WI38 (cell line): ENCODE measurements around the gene NEU4.

Source experiments
- H3K4me3 ChIP-seq: 2 replicates; pipeline ENCODE4 v1.5.1; 2011; ENCODE audit warnings: low read depth, mild to moderate bottlenecking, control low read depth, low read length
- CTCF ChIP-seq: IDR thresholded peaks from 2 replicates; pipeline ENCODE4 v1.5.1; 2012; ENCODE audit warnings: low read depth, mild to moderate bottlenecking, control low read depth, low read length

NEU4 gene

GRCh38 chr2:241767464-241768250 lies 41.3 kb upstream of the NEU4 start:
- H3K4me3 ChIP-seq = no peak overlapping the region
- no peak for TF ChIP-seq CTCF

DNA sequence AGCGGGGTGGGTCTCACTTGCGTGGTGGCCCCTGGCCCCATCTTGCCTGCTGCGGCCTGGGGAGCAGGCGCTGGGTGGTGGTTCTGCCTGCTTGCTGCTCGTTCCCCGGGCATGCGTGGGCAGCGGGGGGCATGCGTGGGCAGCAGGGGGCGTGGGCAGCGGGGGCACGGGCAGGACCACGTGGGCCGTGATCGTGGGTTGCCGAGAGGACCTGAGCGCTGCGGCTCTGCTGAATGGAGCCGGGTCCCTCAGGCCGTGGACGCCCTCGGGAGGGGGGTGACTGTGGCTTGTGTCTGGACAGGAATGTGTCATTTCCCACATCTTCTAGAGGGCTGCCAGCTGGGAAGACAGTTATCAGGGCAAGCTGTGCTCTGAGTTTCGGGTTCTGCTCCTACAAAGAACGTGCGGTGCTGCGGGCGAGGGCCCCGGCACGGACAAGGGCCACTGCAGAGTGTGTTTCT lies 40.7 kb upstream of the NEU4 start:
- no peak for TF ChIP-seq CTCF
- H3K4me3 ChIP-seq = no peak overlapping the region

DNA sequence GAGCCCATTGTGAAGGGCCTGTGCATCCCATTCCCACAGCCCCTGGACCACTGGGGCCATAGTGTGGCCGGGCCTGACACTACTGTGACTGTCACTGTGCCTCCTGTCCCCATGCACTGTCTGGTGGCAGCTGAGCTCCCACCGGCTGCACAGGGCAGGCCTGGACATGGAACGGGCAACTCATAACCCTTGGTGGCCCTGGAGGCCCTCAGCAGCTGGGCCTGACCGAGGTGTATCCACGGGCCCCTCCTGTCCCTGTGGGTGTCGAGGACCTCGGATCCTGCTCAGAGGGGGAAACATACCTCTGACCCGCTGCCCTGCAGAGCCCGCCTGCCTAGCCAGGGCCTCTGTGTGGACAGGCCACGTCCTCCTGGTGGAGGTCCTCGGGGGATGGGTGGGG lies 40.1 kb upstream of the NEU4 start:
- H3K4me3 ChIP-seq = no peak overlapping the region
- TF ChIP-seq CTCF = no peak

DNA sequence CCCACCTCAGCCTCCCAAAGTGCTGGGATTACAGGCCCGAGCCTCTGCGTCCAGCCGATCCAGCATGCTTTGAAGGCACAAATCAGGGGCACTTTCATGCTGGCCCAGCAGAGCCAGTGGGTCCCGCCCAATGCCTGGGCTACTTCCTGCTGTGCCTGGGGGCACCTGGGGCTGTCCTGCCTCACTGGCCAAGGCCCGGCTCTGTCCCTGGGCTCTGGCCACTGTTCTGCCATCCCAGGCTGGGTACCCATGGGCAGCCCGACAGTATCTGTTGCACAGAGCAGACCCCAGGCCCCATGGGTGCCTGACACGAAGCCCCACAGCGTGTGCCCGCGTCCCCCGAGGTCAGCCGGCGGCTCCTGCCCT lies 39.2 kb upstream of the NEU4 start:
- no peak for TF ChIP-seq CTCF
- H3K4me3 ChIP-seq = no peak overlapping the region

DNA sequence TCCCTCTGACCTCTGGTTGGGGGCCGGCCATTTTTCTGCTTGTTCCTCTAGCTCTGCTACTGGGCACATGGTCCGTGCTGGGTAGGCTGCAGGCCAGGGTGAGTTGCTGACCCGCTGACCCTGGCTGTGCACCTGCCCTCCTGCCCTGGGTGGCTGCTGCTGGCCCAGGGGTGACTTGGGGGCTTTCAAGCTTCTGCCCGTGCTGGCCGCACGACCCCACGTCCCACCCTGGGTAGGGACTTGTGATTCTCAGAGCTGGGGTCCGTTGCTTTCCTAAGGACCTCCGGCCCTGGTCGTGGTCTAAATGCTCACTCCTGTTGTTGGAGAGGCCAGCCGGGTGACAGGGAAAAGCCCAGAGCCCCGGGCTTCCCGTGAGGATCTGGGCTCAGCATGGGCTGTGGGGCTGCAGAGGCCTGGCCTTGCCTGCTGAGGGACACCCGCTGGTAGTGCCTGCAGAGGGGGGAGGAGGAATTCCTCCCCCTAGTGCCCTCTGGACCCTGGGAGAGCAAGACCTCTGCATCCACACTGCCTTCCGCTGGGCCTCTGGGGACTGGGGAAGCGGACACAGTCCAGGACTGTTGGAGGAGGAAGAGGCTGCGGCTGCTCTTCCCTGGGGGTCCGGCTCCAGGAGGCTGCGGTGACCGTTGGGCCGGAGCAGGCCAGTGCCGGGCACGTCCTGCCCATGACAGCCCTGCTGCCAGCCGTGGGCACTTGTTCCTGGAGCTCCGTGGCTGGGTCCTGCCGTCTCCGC lies 38.6 kb upstream of the NEU4 start:
- no peak overlapping the region for H3K4me3 ChIP-seq
- no peak for TF ChIP-seq CTCF

- H3K4me3 ChIP-seq = no peak overlapping the region
- no peak for TF ChIP-seq CTCF
Measured at GRCh38 chr2:241770936-241771285, 38.1 kb upstream of the NEU4 start.

GRCh38 chr2:241771286-241772062 lies 37.5 kb upstream of the NEU4 start:
- no peak overlapping the region for H3K4me3 ChIP-seq
- no peak for TF ChIP-seq CTCF
